NCI-H187 treated with DMSO at 0.1 percent for 48 hours (cell line): ENCODE measurements around the gene TEC.

ENCODE experiments used
- DNase-seq: peaks from one replicate; lab custom pipeline; 2025; lab: John Stamatoyannopoulos, UW

The TEC gene

DNA sequence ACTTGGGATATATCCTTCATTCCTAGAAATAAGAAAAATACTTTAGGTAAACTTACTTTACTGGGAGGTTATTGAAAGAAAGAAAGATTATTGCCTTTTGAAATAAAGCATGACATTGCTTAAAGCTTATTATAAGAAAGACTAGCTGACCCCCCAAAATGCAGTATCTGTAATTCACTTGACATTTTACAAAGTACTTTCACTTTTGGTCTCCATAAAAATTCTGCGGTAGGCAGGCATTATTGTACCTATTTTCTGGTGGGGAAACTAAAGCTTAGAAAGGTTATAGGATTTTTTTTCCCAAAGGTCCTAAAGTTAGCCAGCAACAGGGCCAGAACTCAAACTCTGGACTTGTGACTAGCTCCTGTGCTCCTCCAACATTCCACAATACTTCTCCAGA is 105.9 kb downstream of the TEC start:
- no peak for DNase-seq

DNA sequence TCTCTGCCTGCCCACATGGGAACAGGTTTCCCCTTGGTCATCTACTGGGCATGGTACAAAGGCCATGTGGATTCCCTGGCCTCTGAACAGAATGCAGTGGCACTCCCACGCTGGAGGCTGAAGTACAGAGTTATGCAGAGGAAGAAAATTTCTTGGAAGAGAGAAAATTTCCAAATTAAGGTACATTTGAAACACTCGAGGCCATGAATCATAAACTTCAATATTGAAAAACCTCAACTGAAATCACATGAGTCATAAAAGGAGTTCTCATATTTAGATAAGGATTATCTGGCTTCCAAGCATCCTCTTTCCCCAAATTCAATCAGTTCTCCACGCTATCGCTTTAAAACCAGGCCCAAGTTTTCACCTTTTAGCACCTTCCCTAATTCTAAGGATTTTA is 107.5 kb downstream of the TEC start:
- DNase-seq, result no peak

GRCh38 chr4:48157271-48157670 is 112.4 kb downstream of the TEC start:
- no peak for DNase-seq

DNA sequence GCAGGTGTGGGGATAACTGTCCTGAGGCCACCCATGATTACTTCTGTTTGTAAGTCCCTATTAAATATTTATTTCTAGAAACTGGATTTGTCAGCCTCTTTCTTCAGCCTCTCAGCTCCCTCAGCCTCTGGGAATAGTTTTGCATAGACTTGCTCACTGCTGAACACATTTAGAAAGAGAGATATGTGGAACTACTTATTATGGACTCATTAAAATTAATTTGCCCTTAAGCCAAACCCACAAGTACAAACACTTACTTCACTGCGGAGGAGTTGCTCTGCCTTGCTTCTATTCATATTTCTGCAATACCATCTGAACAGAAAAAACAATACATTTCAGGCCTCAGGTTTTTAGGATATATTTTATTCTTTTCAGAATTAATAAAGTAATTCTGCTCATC is 113.2 kb downstream of the TEC start:
- DNase-seq, result no peak

DNA sequence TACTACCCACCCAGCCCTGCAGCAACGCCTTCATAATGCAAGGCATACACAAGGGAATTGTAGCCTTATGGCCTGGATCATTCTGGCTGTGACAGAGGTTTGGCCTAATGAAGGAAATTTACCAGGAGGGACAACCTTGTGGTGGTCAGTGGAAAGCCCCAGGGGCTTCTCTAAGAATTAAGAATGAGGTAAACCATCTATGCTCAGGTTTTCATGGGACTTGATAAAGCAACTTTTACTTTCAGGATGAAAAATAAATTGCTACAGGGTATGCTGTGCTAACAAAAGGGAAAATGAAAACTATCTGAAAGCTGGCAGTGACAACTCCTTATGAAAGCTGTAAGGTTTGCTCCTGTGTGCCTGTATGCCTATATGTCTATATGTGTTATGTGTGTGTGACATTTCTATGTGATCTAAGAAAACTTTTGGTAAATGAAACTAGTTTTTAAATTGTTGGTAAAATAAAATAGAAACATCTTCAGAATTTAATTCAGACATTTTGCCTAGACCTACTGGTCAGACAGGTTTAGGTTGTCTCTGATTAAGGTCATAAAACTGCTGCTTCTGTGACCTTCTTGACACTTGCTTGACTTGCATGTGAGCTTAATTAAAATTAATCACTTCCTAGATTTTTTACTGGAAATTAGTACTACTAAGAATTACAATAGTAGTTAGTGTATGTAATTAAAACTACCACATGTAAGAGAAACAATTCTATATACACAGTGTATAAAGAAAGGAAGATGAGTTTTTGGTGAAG is 115.7 kb downstream of the TEC start:
- no peak for DNase-seq

- no peak for DNase-seq
Observed at GRCh38 chr4:48152259-48152658, 117.4 kb downstream of the TEC start.

- no peak for DNase-seq
Observed at GRCh38 chr4:48149827-48150370, 119.7 kb downstream of the TEC start.

GRCh38 chr4:48147621-48148020 is 122.0 kb downstream of the TEC start:
- no peak for DNase-seq

DNA sequence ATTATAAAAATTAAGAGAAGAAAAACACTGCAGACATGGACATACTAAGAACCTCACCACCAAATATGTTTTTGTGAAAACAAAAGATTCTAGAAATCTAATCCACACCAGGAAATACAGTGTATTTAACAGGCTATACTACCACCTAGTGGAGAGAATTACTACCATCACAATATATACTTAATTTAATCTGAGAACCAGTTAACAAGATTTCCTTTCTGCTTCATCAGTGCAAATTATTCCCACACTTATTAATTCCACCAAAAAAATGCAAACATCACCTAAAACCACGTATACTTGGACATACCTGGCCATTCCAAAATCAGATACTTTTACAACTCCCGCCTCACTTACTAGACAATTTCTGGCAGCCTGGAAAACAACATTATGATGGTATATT is 128.6 kb downstream of the TEC start:
- DNase-seq, result peak; percentile 39

DNA sequence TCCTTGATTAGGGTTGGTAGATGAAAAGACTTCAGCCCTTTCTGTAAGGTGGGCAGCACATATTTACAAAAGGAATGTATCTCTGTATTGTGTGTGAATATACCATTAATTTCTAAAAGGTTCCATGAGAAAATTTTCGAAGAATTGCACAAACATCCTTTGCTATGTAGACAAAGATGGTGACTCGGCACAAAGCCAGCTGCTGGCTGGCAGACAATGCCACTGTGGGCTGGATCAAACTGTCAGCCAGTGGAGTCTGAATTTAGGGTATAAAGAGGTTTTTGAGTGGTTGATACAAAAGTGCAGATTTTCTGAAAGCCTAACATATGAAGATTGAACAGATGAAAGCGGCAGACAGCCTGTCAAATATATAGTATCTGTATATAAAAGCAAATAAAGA is 129.9 kb downstream of the TEC start:
- no peak for DNase-seq

DNA sequence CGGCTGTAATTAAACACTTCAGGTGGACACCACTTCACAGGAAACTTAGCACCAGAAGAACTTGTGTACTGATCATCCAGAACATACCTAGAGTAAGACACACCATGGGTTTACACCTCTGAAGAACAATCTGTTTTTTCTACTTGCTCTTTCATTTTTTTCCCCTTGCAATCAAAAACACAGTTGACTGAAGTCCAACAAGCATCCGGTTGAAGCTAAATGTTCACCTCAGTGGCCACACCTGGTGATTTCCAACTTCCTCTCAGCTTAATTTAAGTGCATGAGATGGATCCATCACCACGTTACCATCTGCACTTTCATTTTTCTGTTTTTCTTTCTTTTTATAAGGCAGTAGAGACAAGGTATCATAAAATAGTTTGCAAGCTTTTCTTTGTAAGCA is 130.7 kb downstream of the TEC start:
- DNase-seq, result no peak

DNA sequence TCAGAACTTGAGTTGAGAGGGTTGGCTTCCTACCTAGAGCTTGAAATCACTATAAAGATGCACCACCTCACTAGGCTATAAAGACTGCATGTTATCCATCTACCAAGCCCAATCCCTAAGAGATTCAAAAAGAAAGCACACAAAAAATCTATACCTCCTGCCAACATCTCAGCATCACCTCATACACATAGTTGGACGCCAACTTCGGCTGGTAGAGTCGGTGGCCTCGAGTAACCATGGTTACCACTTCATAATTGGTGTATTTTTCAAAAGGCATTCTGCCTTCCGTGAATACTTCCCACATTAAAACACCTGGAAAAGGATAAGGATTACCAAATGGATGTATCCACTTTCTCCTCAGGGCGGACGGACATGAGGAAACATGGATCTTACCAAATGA is 131.1 kb downstream of the TEC start:
- DNase-seq, result no peak

- no peak for DNase-seq
Observed at GRCh38 chr4:48137846-48138245, 131.8 kb downstream of the TEC start.

GRCh38 chr4:48134081-48134480 is 135.6 kb downstream of the TEC start, which contains the start of gene TXK:
TXK (minus strand) TSS chr4:48134250; CDS start chr4:48134170, 80 bp downstream.
- no peak for DNase-seq

DNA sequence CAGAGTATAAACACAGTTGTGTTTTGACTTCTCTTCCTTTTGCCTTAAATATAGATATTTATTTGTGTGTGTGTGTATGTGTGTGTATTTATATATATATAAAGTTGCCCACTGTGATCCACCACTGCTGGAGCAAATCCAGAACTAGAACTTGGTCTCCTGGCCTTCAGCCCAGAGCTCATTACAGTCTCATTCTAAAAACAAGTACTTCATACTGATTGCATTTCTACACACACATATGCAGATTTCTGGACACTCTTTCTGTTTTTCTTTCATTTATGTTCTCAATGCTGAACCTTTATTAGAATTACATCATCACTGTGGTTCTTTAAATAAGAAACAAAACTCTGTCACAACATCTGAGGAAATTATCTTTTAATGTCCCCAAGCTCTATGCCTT is 136.0 kb downstream of the TEC start:
- DNase-seq, result no peak

- no peak for DNase-seq
Observed at GRCh38 chr4:48131736-48132135, 137.9 kb downstream of the TEC start.

GRCh38 chr4:48130100-48130499 is 139.5 kb downstream of the TEC start:
- DNase-seq, result no peak

GRCh38 chr4:48129307-48130014 is 140.2 kb downstream of the TEC start:
- no peak for DNase-seq

GRCh38 chr4:48127682-48128404 is 141.8 kb downstream of the TEC start:
- no peak for DNase-seq

- DNase-seq, result peak; percentile 82
Observed at GRCh38 chr4:48127231-48127630, 142.4 kb downstream of the TEC start.

- DNase-seq, result no peak
Observed at GRCh38 chr4:48126621-48127020, 143.0 kb downstream of the TEC start.

DNA sequence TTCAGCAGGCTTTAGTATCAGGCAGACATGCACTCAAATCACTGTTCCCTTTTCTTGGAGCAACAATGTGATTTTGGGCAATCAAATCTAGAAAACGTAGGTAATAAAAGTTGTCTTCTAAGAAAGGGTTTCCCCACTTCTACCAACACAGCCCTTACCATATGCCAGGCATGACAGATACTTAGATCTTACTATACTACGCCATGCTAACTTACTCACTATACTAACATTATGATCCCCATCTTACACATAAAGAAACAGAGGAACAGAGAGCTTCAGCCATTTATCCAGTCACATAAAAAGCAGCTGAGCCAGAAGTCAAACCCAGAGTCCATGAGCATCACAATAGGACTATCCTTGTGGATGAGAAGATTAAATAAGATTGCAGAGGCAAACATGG is 144.8 kb downstream of the TEC start:
- no peak for DNase-seq

DNA sequence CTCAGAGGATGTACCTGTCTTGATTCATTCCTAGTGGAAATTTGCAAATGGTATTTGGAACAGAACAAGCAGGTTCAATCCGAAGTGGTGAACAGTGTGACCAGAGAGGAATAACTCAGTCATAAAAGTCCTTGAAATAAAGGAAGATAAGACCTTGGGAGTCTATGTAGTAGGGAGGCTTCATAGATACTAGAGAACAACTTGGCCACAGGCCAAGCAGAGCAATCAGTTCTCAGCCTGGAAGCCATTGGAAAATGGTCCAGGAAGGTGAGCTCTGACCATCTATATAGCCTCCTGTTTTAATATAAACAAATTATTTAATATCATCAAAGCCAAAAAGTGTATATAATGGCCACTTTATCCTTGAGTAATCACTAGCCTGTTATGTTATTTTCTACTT is 146.9 kb downstream of the TEC start:
- no peak for DNase-seq
